Left lung (tissue), 10 donors: ENCODE data around the gene CYP19A1. TPM values are rescaled to one million over a fixed set of nuclear protein-coding genes. Genes with fewer than 3 reads are reported as not detected.

Source experiments
- ATAC-seq: fragments of 200-7000 bp; cut with Tn5 transposase; one replicate; pipeline ENCODE4 v1.9.1; 2020; ENCODE audit warnings: moderate library complexity
- DNase-seq, 4 donors: peaks; one replicate each; pipeline ENCODE4 v3.0.0-alpha.2; 2013 to 2020
- H3K27ac ChIP-seq, 2 donors: fragments of 200-600 bp; sonication (generic) in 1 of 2; one replicate each; pipeline versions ENCODE4 v1.5.0 to v1.8.0; 2020 to 2021
- H3K27me3 ChIP-seq, 2 donors: fragments of 200-600 bp; sonication (generic) in 1 of 2; one replicate each; pipeline versions ENCODE4 v1.5.0 to v1.8.0; 2020 to 2021
- H3K36me3 ChIP-seq, 2 donors: fragments of 200-600 bp; sonication (generic) in 1 of 2; one replicate each; pipeline versions ENCODE4 v1.5.0 to v1.8.0; 2020 to 2021
- H3K4me1 ChIP-seq, 2 donors: fragments of 200-600 bp; one replicate each; pipeline ENCODE4 v1.8.0; 2021
- H3K4me3 ChIP-seq, 2 donors: fragments of 200-600 bp; sonication (generic) in 1 of 2; one replicate each; pipeline versions ENCODE4 v1.5.0 to v1.8.0; 2020 to 2021; ENCODE audit warnings: mild to moderate bottlenecking in 1 of 2
- H3K9me3 ChIP-seq, 2 donors: fragments of 200-600 bp; sonication (generic) in 1 of 2; one replicate each; pipeline versions ENCODE4 v1.5.0 to v1.8.0; 2020 to 2021
- CTCF ChIP-seq, 2 donors: fragments of 200-600 bp; sonication (generic) in 1 of 2; IDR thresholded peaks; one replicate each; pipeline versions ENCODE4 v1.5.0 to v1.8.0; 2021; ENCODE audit warnings: antibody characterized with exemption in 2 of 2
- intact Hi-C, 2 donors: fragments of 100-400 bp; cut with DNase I; formaldehyde crosslinking; loops; one replicate each; pipeline versions ENCODE4 v1.11.2 to v1.14.2; 2022
- polyA plus RNA-seq, 6 donors: library from polyadenylated mRNA; unstranded; fragments of 120-200 nt; gene quantifications; one replicate each; pipeline ENCODE4 v1.2.1, GENCODE V29; 2013; ENCODE audit not compliant: insufficient read length in 6 of 6
- total RNA-seq, 2 donors: library from RNA; stranded (reverse); fragmentation: NEBNext Ultra II Directional; extraction: Animal tissue kit (Norgen Biotek cat#: 25700); gene quantifications; one replicate each; pipeline ENCODE4 v1.2.1, GENCODE V29; 2021
- donor health status: DM: no; HTN: yes; CAD: no.
- donor health status: DM: no; HTN: no; CAD: no.

Gene CYP19A1
- total and polyA plus RNA-seq, 8 donors: 0.13 to 7.1 (median 0.47) TPM; not detected in 2

- no peak for ATAC-seq
- TF ChIP-seq CTCF (IDR thresholded peaks at IDR 0.05): no peak
- Histone ChIP-seq H3K4me3 (no peak overlapping the region), H3K9me3 (no peaks in the 10 kb centered on the region), H3K27ac (no peak overlapping the region), H3K27me3 (no peaks in the 10 kb centered on the region), H3K4me1 (peaks cover 0 to 26% of the 10 kb centered on the region in 2 donors), H3K36me3 (no peaks in the 10 kb centered on the region)
- intact Hi-C loops: no loop called here
- no peak for DNase-seq
Measured at GRCh38 chr15:51321316-51321715, 17.1 kb downstream of the CYP19A1 start.

GRCh38 chr15:51320843-51321242, 17.6 kb downstream of the CYP19A1 start:
- ATAC-seq: no peak
- Histone ChIP-seq H3K4me3 (no peak overlapping the region), H3K9me3 (no peaks in the 10 kb centered on the region), H3K27ac (no peak overlapping the region), H3K36me3 (no peaks in the 10 kb centered on the region), H3K4me1 (peaks cover 0 to 26% of the 10 kb centered on the region in 2 donors), H3K27me3 (no peaks in the 10 kb centered on the region)
- no peak for DNase-seq
- no peak for TF ChIP-seq CTCF (IDR thresholded peaks at IDR 0.05)
- intact Hi-C loops: no loop called here

- ATAC-seq: no peak
- no peak for TF ChIP-seq CTCF (IDR thresholded peaks at IDR 0.05)
- Histone ChIP-seq H3K36me3 (no peaks in the 10 kb centered on the region), H3K4me3 (no peak overlapping the region), H3K9me3 (no peaks in the 10 kb centered on the region), H3K27me3 (no peaks in the 10 kb centered on the region), H3K4me1 (peaks cover 0 to 26% of the 10 kb centered on the region in 2 donors), H3K27ac (no peak overlapping the region)
- no peak for DNase-seq
- intact Hi-C loops: no loop called here
Measured at GRCh38 chr15:51319539-51319938, 18.9 kb downstream of the CYP19A1 start.

- peaks cover 0 to 23% of the 10 kb centered on the region in 2 donors for H3K4me1 ChIP-seq
- peak overlapping the region in 1 of 2 donors; percentile 37 for H3K27ac ChIP-seq
- no peaks in the 10 kb centered on the region for H3K9me3 ChIP-seq
- DNase-seq (no peak), ATAC-seq (peak; percentile 45)
- TF ChIP-seq CTCF (IDR thresholded peaks at IDR 0.05): no peak
- H3K4me3 ChIP-seq: no peak overlapping the region
- H3K36me3 ChIP-seq: no peaks in the 10 kb centered on the region
- H3K27me3 ChIP-seq: no peaks in the 10 kb centered on the region
- intact Hi-C loops: no loop called here
Measured at GRCh38 chr15:51318382-51319150, 19.8 kb downstream of the CYP19A1 start.

GRCh38 chr15:51316636-51317035, 21.8 kb downstream of the CYP19A1 start:
- no peak for TF ChIP-seq CTCF (IDR thresholded peaks at IDR 0.05)
- no peak overlapping the region for H3K4me3 ChIP-seq
- H3K27me3 ChIP-seq: no peaks in the 10 kb centered on the region
- H3K4me1 ChIP-seq: peaks cover 3 to 13% of the 10 kb centered on the region in 2 donors
- H3K9me3 ChIP-seq: no peaks in the 10 kb centered on the region
- intact Hi-C loops: no loop called here
- DNase-seq: no peak
- no peak for ATAC-seq
- H3K36me3 ChIP-seq: no peaks in the 10 kb centered on the region
- no peak overlapping the region for H3K27ac ChIP-seq
